Fibroblast of pulmonary artery (primary cell): ENCODE data around the gene COX19.

Experiments
- DNase-seq: peaks from one replicate; pipeline ENCODE4 v3.0.0-alpha.2; 2010; ENCODE audit warnings: low read depth
- H3K4me3 ChIP-seq: replicated peaks from 2 replicates; pipeline ENCODE4 v1.5.1; 2011; ENCODE audit warnings: low read depth, mild to moderate bottlenecking, control low read depth, low read length, moderate library complexity
- CTCF ChIP-seq: IDR thresholded peaks from 2 replicates; pipeline ENCODE4 v1.5.1; 2011; ENCODE audit warnings: mild to moderate bottlenecking, control low read depth, low read length, inconsistent platforms; ENCODE audit errors: missing control alignments

Gene COX19

GRCh38 chr7:988963-989529 is 13.7 kb upstream of the COX19 start:
- DNase-seq, result no peak
- no peak overlapping the region for H3K4me3 ChIP-seq
- TF ChIP-seq CTCF, result no peak

GRCh38 chr7:988426-988911 is 13.1 kb upstream of the COX19 start:
- no peak for TF ChIP-seq CTCF
- peak; percentile 31 for DNase-seq
- H3K4me3 ChIP-seq, result no peak overlapping the region

GRCh38 chr7:987909-988308 is 12.6 kb upstream of the COX19 start:
- no peak overlapping the region for H3K4me3 ChIP-seq
- no peak for DNase-seq
- no peak for TF ChIP-seq CTCF

- H3K4me3 ChIP-seq, result no peak overlapping the region
- TF ChIP-seq CTCF, result no peak
- DNase-seq, result no peak
These were observed 11.7 kb upstream of the COX19 start for GRCh38 chr7:986766-987751.

- H3K4me3 ChIP-seq, result no peak overlapping the region
- no peak for TF ChIP-seq CTCF
- DNase-seq, result peak; percentile 58
These were observed 10.8 kb upstream of the COX19 start for GRCh38 chr7:985915-986741.

- no peak for DNase-seq
- no peak for TF ChIP-seq CTCF
- no peak overlapping the region for H3K4me3 ChIP-seq
These were observed 9.7 kb upstream of the COX19 start for GRCh38 chr7:985127-985416.
